GM11168 (cell line): ENCODE results near the gene PTRH1.
"Not testable (repeated sequence)": the region's sequence is repeated elsewhere in the genome, so short reads cannot be mapped to it uniquely, and the experiment has no call there.

ENCODE experiments used
- in situ Hi-C: fragments of 300-500 bp; cut with MboI; formaldehyde crosslinking; loops from one replicate; pipeline ENCODE4 v1.12.0; 2022; ENCODE audit warnings: low sequenced_read_pairs; ENCODE audit not compliant: unreplicated experiment

PTRH1 gene

DNA sequence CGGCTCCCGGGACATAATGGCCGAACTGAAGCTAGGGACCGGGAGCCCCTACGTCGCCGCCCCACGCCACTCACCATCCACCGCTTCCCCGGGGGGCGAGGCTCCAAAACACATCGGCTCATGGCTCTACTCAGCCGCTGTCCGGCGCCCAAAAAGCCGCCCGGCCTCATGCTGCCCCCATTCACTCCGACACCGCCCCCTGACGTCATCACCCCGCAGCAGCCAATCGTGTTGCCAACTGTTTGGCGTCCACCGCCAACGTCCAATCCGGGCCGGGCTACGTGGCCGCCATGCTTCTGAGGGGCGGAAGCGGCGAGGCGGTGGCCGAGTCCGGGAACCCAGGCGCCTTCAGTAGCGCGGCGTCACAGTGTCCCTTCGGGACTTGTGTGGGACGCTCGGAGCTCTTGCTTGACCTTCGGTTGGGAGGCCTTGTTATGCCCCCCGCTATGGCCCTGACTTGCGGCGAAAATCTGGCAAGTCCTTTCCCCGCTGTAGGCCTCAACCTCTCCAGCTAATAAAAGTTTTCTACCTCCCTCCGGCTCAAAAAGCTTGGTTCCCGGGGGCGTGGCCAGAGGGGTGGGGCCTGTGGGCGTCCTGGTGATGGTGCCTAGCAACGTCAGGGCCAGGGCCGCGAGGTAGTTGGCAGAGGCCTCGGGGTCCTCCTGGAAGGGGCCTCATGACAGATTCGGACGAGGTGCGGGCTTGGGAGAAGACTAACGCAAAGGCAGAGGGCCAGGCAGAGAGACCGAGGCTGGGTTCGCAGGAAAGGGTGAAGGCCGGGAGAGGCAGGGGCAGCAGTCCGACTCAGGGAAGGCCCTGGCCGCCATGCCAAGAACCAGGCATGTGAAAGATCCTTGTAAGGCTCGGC, at the start of gene PTRH1, which contains the start of gene TTC16:
PTRH1 (minus strand) TSS at position 194 of the 868 bp plus-strand sequence; CDS start at position 170, 24 bp downstream.
TTC16 (plus strand) TSS at position 610 of the 868 bp plus-strand sequence; CDS start at position 677, 67 bp downstream.
- in situ Hi-C loops: no loop called here

DNA sequence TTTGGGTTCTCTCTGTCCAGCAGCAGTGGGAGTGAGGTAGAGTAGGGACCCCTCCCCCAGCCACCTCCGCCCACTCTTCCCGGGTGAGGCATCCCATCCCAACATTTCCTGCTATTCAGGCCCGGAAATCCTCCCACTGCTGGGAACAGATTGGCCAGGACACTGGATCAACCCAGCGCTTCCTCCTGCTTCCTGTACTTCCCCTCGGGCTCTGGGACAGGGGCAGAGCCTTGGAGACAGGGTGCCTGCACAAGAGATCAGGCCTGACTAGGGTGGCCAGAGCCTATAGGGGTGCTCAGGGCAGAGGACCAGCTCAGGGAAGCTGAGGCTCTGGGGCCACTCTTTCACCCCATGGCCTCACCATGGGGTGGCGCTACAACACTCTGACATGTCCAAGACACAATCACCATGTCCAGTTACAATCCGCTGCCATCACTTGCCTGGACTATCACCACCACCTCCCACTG, 48.5 kb upstream of the PTRH1 start:
- in situ Hi-C loops: no loop called here

DNA sequence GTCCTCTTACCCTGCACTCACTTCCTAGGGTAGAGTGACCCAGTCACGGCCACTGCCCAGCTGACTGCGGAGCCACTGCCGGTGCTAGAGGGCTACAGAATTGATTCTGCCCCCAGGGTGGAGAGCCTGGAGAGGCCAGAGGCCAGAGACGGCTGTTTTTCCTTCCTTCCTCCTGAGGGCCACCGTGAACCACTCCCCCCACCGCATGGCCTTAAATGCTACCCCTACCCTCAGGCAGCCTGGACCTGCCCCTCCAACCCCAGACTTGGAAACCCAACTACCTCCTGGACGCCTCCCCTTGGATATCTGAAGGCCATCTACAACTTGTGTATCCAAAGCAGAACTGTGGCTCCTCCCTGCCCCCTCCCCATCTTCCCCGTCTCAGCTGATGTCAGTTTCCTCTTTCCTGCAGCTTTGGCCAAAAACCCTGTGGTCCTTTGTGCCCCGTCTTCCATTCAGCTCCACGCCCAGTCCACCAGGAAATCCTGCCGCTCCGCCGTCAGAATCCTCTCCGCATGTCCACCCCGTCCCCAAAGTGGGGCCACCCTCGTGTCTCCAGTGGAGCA, 46.7 kb upstream of the PTRH1 start:
- in situ Hi-C loops: no loop called here

GRCh38 chr9:127761491-127761956, 46.1 kb upstream of the PTRH1 start:
- in situ Hi-C loops: no loop called here

- in situ Hi-C loops: no loop called here
These were observed 45.6 kb upstream of the PTRH1 start for GRCh38 chr9:127761061-127761460.

- in situ Hi-C loops: no loop called here
These were observed 43.4 kb upstream of the PTRH1 start for GRCh38 chr9:127758843-127759242.

- in situ Hi-C loops: not testable (repeated sequence)
These were observed 41.3 kb upstream of the PTRH1 start for GRCh38 chr9:127756776-127757175.

GRCh38 chr9:127756233-127756632, 40.8 kb upstream of the PTRH1 start:
- in situ Hi-C loops: no loop called here

GRCh38 chr9:127755061-127756060, 39.9 kb upstream of the PTRH1 start:
- in situ Hi-C loops: no loop called here

DNA sequence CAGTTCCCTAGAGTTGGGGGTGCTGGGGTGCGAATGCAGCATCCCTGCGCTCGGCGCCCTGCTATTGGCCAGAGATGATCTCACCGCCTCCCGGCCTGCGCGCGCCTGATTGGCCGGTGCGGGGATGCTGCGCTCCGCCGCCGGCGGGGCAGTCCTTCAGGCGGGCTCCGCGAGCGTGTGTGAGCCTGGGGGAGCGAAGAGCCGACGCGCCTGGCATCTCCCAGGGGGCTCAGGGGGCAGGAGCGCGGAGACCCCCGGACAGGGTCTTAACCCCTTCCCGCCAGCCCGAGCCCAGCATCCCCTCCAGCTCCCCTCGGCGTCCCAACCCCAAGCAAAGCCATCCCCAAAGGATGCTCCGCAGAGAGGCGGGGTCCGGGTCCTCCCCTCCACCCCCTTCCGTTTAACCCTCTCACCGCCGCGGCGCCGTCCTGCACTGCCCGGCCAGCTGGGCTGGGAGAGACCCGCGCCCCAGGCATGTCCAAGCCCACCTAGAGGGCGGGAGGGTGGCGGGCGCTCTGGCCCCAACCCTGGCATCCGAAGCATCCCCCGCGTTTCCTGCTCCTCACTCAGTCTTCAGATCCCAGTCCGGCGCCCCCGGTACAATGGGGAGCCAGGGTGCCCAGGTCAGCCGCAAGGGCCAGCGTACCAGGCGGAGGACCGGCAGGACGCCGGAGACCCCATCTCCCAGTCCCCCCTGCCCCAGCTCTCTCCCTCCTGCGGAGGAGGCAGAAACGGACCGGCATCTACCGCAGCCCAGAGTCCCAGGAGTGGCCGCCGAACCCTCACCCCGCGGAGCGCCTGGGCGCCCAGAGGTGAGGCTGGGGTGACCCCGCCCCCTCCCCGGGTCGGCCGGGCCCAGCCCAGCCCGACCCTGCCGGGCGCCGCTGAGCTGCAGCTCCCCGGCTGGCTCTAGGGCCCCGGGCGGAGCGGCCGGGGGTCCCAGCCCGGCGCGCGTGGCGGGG, 38.9 kb upstream of the PTRH1 start:
- in situ Hi-C loops: no loop called here

- in situ Hi-C loops: no loop called here
These were observed 38.2 kb upstream of the PTRH1 start for GRCh38 chr9:127753622-127754021.

GRCh38 chr9:127753148-127753547, 37.7 kb upstream of the PTRH1 start:
- in situ Hi-C loops: no loop called here

- in situ Hi-C loops: no loop called here
These were observed 36.0 kb upstream of the PTRH1 start for GRCh38 chr9:127751269-127752054.

DNA sequence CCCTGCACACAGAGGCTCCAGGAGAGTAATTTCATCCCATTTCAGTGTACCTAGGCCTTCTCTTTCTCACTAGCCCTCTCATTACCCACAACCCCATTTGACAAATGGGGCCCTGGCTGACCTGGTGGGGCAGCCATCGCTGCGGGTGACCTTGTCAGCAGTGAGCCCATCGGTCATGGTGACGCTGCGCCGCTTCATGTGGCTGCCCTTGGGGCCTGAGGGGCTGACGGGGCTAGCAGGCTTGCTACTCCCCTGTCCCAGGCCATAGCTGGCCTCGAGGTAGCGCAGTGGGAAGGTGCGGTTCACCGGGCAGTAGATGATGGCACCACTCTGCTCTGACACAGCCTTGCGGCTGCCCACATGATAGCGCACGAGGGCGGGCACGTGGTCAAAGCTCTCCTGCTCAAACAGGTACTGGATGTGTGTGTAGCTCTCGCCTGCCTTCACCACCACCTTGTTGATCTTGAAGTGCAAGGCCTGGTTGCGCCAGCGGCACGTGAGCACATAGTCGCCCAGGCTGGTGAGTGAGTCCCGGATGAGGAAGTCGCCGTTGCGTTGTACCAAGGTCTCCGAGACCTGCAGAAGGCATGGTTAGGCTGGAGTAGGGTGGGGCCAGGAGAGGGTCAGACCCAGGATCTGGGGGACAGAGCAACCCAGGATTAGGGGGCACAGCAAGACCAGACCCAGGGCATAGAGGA, 33.8 kb upstream of the PTRH1 start:
- in situ Hi-C loops: no loop called here

GRCh38 chr9:127746959-127747569, 31.6 kb upstream of the PTRH1 start:
- in situ Hi-C loops: no loop called here

GRCh38 chr9:127744398-127745110, 29.1 kb upstream of the PTRH1 start:
- in situ Hi-C loops: no loop called here
